ENCODE measurements around the gene HNRNPUL1.

The HNRNPUL1 gene

GRCh38 chr19:41303954-41304353 is 39.8 kb downstream of the HNRNPUL1 start:
- H3K4me3 ChIP-seq (ENCODE audit: low read length), result no peak overlapping the region
- TF ChIP-seq ZNF274 (IDR thresholded peaks at IDR 0.05; ENCODE audit: low read depth, low read length), result no peak

GRCh38 chr19:41304706-41305483 is 40.7 kb downstream of the HNRNPUL1 start:
- no peak overlapping the region for H3K4me3 ChIP-seq (ENCODE audit: low read length)
- no peak for TF ChIP-seq ZNF274 (IDR thresholded peaks at IDR 0.05; ENCODE audit: low read depth, low read length)

GRCh38 chr19:41305927-41306793 is 42.0 kb downstream of the HNRNPUL1 start:
- no peak overlapping the region for H3K4me3 ChIP-seq (ENCODE audit: low read length)
- no peak for TF ChIP-seq ZNF274 (IDR thresholded peaks at IDR 0.05; ENCODE audit: low read depth, low read length)

- TF ChIP-seq ZNF274 (IDR thresholded peaks at IDR 0.05; ENCODE audit: low read depth, low read length), result no peak
- no peak overlapping the region for H3K4me3 ChIP-seq (ENCODE audit: low read length)
Observed at GRCh38 chr19:41307090-41307875, 43.1 kb downstream of the HNRNPUL1 start.

GRCh38 chr19:41307954-41308449 is 43.8 kb downstream of the HNRNPUL1 start:
- TF ChIP-seq ZNF274 (IDR thresholded peaks at IDR 0.05; ENCODE audit: low read depth, low read length), result no peak
- no peak overlapping the region for H3K4me3 ChIP-seq (ENCODE audit: low read length)

- peak overlapping the region; percentile 99; the same call in 1 of the 2 replicates for H3K4me3 ChIP-seq (ENCODE audit: low read length)
- TF ChIP-seq ZNF274 (IDR thresholded peaks at IDR 0.05; ENCODE audit: low read depth, low read length), result no peak
Observed at GRCh38 chr19:41308450-41309179, 44.4 kb downstream of the HNRNPUL1 start.

GRCh38 chr19:41309180-41310032 is 45.2 kb downstream of the HNRNPUL1 start:
- no peak for TF ChIP-seq ZNF274 (IDR thresholded peaks at IDR 0.05; ENCODE audit: low read depth, low read length)
- H3K4me3 ChIP-seq (ENCODE audit: low read length), result peak overlapping the region; percentile 99

- no peak for TF ChIP-seq ZNF274 (IDR thresholded peaks at IDR 0.05; ENCODE audit: low read depth, low read length)
- peak within 1 kb of the TSS; percentile 99 for H3K4me3 ChIP-seq (ENCODE audit: low read length)
Observed at GRCh38 chr19:41310033-41310831, 46.1 kb downstream of the HNRNPUL1 start, which contains the start of gene CCDC97. TSS of gene CCDC97 (plus strand) at chr19:41310172. CDS start at chr19:41310311, 139 bp downstream.

- TF ChIP-seq ZNF274 (IDR thresholded peaks at IDR 0.05; ENCODE audit: low read depth, low read length), result no peak
- H3K4me3 ChIP-seq (ENCODE audit: low read length), result peak overlapping the region; percentile 99
Observed at GRCh38 chr19:41311072-41311471, 46.9 kb downstream of the HNRNPUL1 start.

- TF ChIP-seq ZNF274 (IDR thresholded peaks at IDR 0.05; ENCODE audit: low read depth, low read length), result no peak
- H3K4me3 ChIP-seq (ENCODE audit: low read length), result peak overlapping the region; percentile 99; the same call in 1 of the 2 replicates
Observed at GRCh38 chr19:41311613-41312012, 47.4 kb downstream of the HNRNPUL1 start.

GRCh38 chr19:41316306-41316920 is 52.2 kb downstream of the HNRNPUL1 start:
- H3K4me3 ChIP-seq (ENCODE audit: low read length), result no peak overlapping the region
- TF ChIP-seq ZNF274 (IDR thresholded peaks at IDR 0.05; ENCODE audit: low read depth, low read length), result no peak

All from GM08714 (cell line).